Endothelial cell of umbilical vein (primary cell): Measurements from ENCODE around the gene ATP11B. TPM values are rescaled to one million over a fixed set of nuclear protein-coding genes. Genes with fewer than 3 reads are reported as not detected.

ENCODE experiments used
- BruUV-seq: library from RNA; stranded (reverse); fragments of 400-500 nt; replicated peaks from 2 replicates; lab custom pipeline; 2021; lab: Mats Ljungman, UMichigan
- CTCF ChIA-PET: fragments of 300-600, 350-600 bp; sonication (Branson Sonifier 250); formaldehyde crosslinking; loops from one replicate; lab custom pipeline; 2021; ENCODE audit warnings: antibody characterized with exemption, inconsistent platforms; lab: Charles Lee
- POLR2A ChIA-PET: fragments of 300-600, 350-600 bp; sonication (Branson Sonifier 250); formaldehyde crosslinking; loops from one replicate; lab custom pipeline; 2021; ENCODE audit warnings: antibody characterized with exemption, inconsistent platforms; lab: Charles Lee
- DNase-seq: peaks from one replicate; pipeline ENCODE4 v3.0.0-alpha.2; 2011; ENCODE audit warnings: low read depth, low spot score
- FAIRE-seq: peaks from 2 replicates; lab custom pipeline; 2011; peaks lifted over from hg19 to GRCh38; lab: Jason Lieb, UNC
- H2AFZ ChIP-seq: 2 replicates; pipeline ENCODE4 v1.6.0; 2012; ENCODE audit warnings: low read depth, low read length, control low read depth, inconsistent platforms
- H3K27ac ChIP-seq: 2 replicates; pipeline ENCODE4 v1.5.1; 2011; ENCODE audit warnings: low read depth, mild to moderate bottlenecking, control low read depth, low read length, moderate library complexity; ENCODE audit not compliant: insufficient read depth
- H3K27me3 ChIP-seq, 2 experiments: 2 replicates each; pipeline versions ENCODE4 v1.6.0 to v1.6.1; 2011; ENCODE audit warnings: low read length in 2 of 2, mixed read lengths in 1 of 2; ENCODE audit not compliant: control insufficient read depth in 2 of 2, insufficient read depth in 2 of 2
- H3K36me3 ChIP-seq, 2 experiments: 2 replicates in 1 of 2; 3 replicates in 1 of 2; pipeline ENCODE4 v1.5.1; 2011; ENCODE audit warnings: low read length in 2 of 2, mild to moderate bottlenecking in 1 of 2, moderate library complexity in 1 of 2; ENCODE audit not compliant: control insufficient read depth in 2 of 2, insufficient read depth in 2 of 2; ENCODE audit errors: extremely low read depth in 1 of 2
- H3K4me1 ChIP-seq: 3 replicates; pipeline ENCODE4 v1.5.1; 2011; ENCODE audit warnings: mild to moderate bottlenecking, low read length; ENCODE audit not compliant: control insufficient read depth, insufficient read depth; ENCODE audit errors: extremely low read depth
- H3K4me2 ChIP-seq: 2 replicates; pipeline ENCODE4 v1.6.1; 2011; ENCODE audit warnings: low read length, control low read depth, mixed read lengths; ENCODE audit not compliant: insufficient read depth
- H3K4me3 ChIP-seq, 3 experiments: fragments of 200-600 bp in 1 of 3; sonication (generic), shearing (Covaris generic) in 1 of 3; replicated peaks in 1 of 3; 2 replicates each; pipeline ENCODE4 v1.5.1; 2011 to 2016; ENCODE audit warnings: control low read depth in 3 of 3, low read length in 3 of 3, mild to moderate bottlenecking in 2 of 3, inconsistent platforms in 1 of 3, low read depth in 1 of 3, moderate library complexity in 1 of 3; ENCODE audit not compliant: insufficient read depth in 1 of 3
- H3K79me2 ChIP-seq: 2 replicates; pipeline ENCODE4 v1.6.0; 2012; ENCODE audit warnings: low read length, inconsistent platforms; ENCODE audit not compliant: control insufficient read depth, insufficient read depth
- H3K9ac ChIP-seq: replicated peaks from 2 replicates; pipeline ENCODE3; 2011; ENCODE audit warnings: low read length, control low read depth; ENCODE audit not compliant: insufficient read depth; ENCODE audit errors: extremely low read depth
- H3K9me1 ChIP-seq: replicated peaks from 3 replicates; pipeline ENCODE4 v1.6.0; 2011; ENCODE audit warnings: mild to moderate bottlenecking, low read length; ENCODE audit not compliant: control insufficient read depth, insufficient read depth; ENCODE audit errors: extremely low read depth
- H3K9me3 ChIP-seq: replicated peaks from 2 replicates; pipeline ENCODE4 v1.5.1; 2012; ENCODE audit warnings: low read length, inconsistent platforms; ENCODE audit not compliant: control insufficient read depth, insufficient read depth
- H4K20me1 ChIP-seq: replicated peaks from 2 replicates; pipeline ENCODE3; 2011; ENCODE audit warnings: mild to moderate bottlenecking, low read length; ENCODE audit not compliant: control insufficient read depth, insufficient read depth; ENCODE audit errors: extremely low read depth
- CTCF ChIP-seq, 2 donors: IDR thresholded peaks; 1 replicate in 1 of 2; 2 replicates in 1 of 2; pipeline ENCODE4 v1.5.1; 2011; ENCODE audit warnings: low read length in 2 of 2, mild to moderate bottlenecking in 2 of 2, moderate library complexity in 2 of 2, control low read depth in 1 of 2, inconsistent platforms in 1 of 2, low read depth in 1 of 2; ENCODE audit not compliant: insufficient read depth in 1 of 2; ENCODE audit errors: extremely low read depth in 1 of 2
- EZH2 ChIP-seq: IDR thresholded peaks from 2 replicates; pipeline ENCODE4 v1.6.1; 2012; ENCODE audit warnings: borderline replicate concordance, low read depth, mild to moderate bottlenecking, moderate library complexity, low read length, inconsistent platforms; ENCODE audit not compliant: severe bottlenecking
- FOS ChIP-seq: IDR thresholded peaks from 2 replicates; pipeline ENCODE4 v1.6.1; 2011; ENCODE audit warnings: mild to moderate bottlenecking, low read length, moderate library complexity, borderline replicate concordance; ENCODE audit not compliant: insufficient read depth
- GATA2 ChIP-seq: IDR thresholded peaks from 2 replicates; pipeline ENCODE4 v1.7.0; 2011; ENCODE audit warnings: low read depth, mild to moderate bottlenecking, moderate library complexity, mixed read lengths, low read length; ENCODE audit not compliant: insufficient read length, insufficient read depth
- JUN ChIP-seq: IDR thresholded peaks from 2 replicates; pipeline ENCODE4 v1.6.1; 2011; ENCODE audit warnings: borderline replicate concordance, low read depth; ENCODE audit not compliant: insufficient read length, insufficient read depth
- MAX ChIP-seq: IDR thresholded peaks from 2 replicates; pipeline ENCODE4 v1.6.1; 2011; ENCODE audit not compliant: insufficient read depth, insufficient read length
- MYC ChIP-seq: IDR thresholded peaks from one replicate; pipeline ENCODE4 v1.6.1; 2011; ENCODE audit warnings: mild to moderate bottlenecking, low read depth, low read length
- POLR2A ChIP-seq: IDR thresholded peaks from 2 replicates; pipeline ENCODE4 v1.6.1; 2012; ENCODE audit warnings: low read depth, mild to moderate bottlenecking, control low read depth, low read length
- POLR2AphosphoS5 ChIP-seq: IDR thresholded peaks from 2 replicates; pipeline ENCODE4 v1.6.1; 2012; ENCODE audit warnings: low read depth, mild to moderate bottlenecking, control low read depth, low read length, moderate library complexity; ENCODE audit not compliant: insufficient read depth
- dilution Hi-C: fragments of 300-500 bp; cut with MboI; formaldehyde crosslinking; loops from one replicate; pipeline ENCODE4 v1.15.0; 2019; ENCODE audit warnings: low sequenced_read_pairs; ENCODE audit not compliant: extremely low pct_ligation_motif_present
- intact Hi-C: fragments of 100-400 bp; cut with micrococcal nuclease; formaldehyde crosslinking; loops from one replicate; pipeline ENCODE4 v1.10.0; 2022
- polyA plus RNA-seq, 4 experiments: library from polyadenylated mRNA; depleted of rRNA in 3 of 4; stranded (reverse) in 3 of 4; unstranded in 1 of 4; fragments of >200 nt; gene quantifications; 2 replicates each; pipeline versions ENCODE4 v1.2.1 to v1.2.3, GENCODE V29; 2011 to 2012; ENCODE audit warnings: missing spikeins in 1 of 4
- total RNA-seq: library from RNA; stranded (reverse); gene quantifications from 2 replicates; pipeline ENCODE4 v1.2.3, GENCODE V29; 2021

ATP11B gene
- total and polyA plus RNA-seq, 2 donors (not counting 3 experiments of a cell fraction or from before 2014, with no cell fraction given) = 10.1 to 49.3 TPM

- no peak for TF ChIP-seq EZH2
- TF ChIP-seq JUN = no peak
- no peak for TF ChIP-seq POLR2A
- DNase-seq = no peak
- Histone ChIP-seq H2AFZ (no peak overlapping the region), H3K4me1 (no peaks in the 10 kb centered on the region), H3K9ac (no peak overlapping the region), H3K4me3 (no peak overlapping the region), H3K36me3 (peaks cover 0 to 2% of the 10 kb centered on the region in 2 experiments), H3K9me1 (no peaks in the 10 kb centered on the region), H3K9me3 (no peaks in the 10 kb centered on the region), H3K27ac (no peak overlapping the region), H3K4me2 (no peak overlapping the region), H3K79me2 (no peaks in the 10 kb centered on the region), H4K20me1 (no peaks in the 10 kb centered on the region), H3K27me3 (no peaks in the 10 kb centered on the region)
- BruUV-seq = no TSS peak
- dilution Hi-C loops = no loop called here
- ChIA-PET POLR2A (no interaction called here), CTCF (no interaction called here)
- intact Hi-C loops = no loop called here
- FAIRE-seq = no peak
These were observed 120.6 kb downstream of the ATP11B start for GRCh38 chr3:182913889-182914288.

GRCh38 chr3:182914341-182914740 is 121.0 kb downstream of the ATP11B start:
- Histone ChIP-seq H3K4me2 (no peak overlapping the region), H3K9me3 (no peaks in the 10 kb centered on the region), H2AFZ (no peak overlapping the region), H3K36me3 (peaks cover 0 to 2% of the 10 kb centered on the region in 2 experiments), H3K27ac (no peak overlapping the region), H3K9ac (no peak overlapping the region), H3K4me1 (no peaks in the 10 kb centered on the region), H4K20me1 (no peaks in the 10 kb centered on the region), H3K79me2 (no peaks in the 10 kb centered on the region), H3K9me1 (no peaks in the 10 kb centered on the region), H3K27me3 (no peaks in the 10 kb centered on the region), H3K4me3 (no peak overlapping the region)
- FAIRE-seq (no peak), DNase-seq (no peak)
- BruUV-seq = no TSS peak
- TF ChIP-seq EZH2 = no peak
- TF ChIP-seq POLR2AphosphoS5 = no peak
- TF ChIP-seq CTCF (IDR thresholded peaks at IDR 0.05; ENCODE audit: extremely low read depth in 1 of 2, insufficient read depth in 1 of 2, low read depth in 1 of 2, low read length in 2 of 2) = no peak
- TF ChIP-seq JUN = no peak
- TF ChIP-seq GATA2 = no peak
- TF ChIP-seq FOS = no peak
- TF ChIP-seq POLR2A = no peak
- no peak for TF ChIP-seq MAX
- TF ChIP-seq MYC = no peak
- intact Hi-C loops = no loop called here
- POLR2A ChIA-PET = no interaction called here
- CTCF ChIA-PET = no interaction called here
- dilution Hi-C loops = no loop called here
